ENCODE data around the gene BPIFB2.

DNA sequence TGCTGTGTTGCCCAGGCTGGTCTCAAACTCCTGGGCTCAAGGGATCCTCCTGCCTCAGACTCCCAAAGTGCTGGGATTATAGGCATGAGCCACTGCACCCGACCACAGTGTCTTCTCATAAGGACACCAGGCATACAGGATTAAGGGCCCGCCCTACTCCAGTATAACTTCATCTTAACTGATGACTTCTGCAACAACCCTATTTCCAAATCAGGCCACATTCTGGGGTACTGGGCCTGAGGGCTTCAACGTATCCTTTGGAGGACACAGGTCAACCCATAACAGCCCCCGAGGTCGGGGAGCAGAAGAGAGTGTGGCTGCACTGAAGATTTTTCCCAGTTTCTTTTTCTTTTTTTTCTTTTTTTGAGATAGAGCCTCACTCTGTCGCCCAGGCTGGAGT lies 42.9 kb upstream of the BPIFB2 start:
- TF ChIP-seq, protein P1, sequence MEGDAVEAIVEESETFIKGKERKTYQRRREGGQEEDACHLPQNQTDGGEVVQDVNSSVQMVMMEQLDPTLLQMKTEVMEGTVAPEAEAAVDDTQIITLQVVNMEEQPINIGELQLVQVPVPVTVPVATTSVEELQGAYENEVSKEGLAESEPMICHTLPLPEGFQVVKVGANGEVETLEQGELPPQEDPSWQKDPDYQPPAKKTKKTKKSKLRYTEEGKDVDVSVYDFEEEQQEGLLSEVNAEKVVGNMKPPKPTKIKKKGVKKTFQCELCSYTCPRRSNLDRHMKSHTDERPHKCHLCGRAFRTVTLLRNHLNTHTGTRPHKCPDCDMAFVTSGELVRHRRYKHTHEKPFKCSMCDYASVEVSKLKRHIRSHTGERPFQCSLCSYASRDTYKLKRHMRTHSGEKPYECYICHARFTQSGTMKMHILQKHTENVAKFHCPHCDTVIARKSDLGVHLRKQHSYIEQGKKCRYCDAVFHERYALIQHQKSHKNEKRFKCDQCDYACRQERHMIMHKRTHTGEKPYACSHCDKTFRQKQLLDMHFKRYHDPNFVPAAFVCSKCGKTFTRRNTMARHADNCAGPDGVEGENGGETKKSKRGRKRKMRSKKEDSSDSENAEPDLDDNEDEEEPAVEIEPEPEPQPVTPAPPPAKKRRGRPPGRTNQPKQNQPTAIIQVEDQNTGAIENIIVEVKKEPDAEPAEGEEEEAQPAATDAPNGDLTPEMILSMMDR (IDR thresholded peaks at IDR 0.05): no peak
- TF ChIP-seq POLR2A (IDR thresholded peaks at IDR 0.05) (no peak), EP300 (IDR thresholded peaks at IDR 0.05) (no peak), POLR2AphosphoS5 (IDR thresholded peaks at IDR 0.05) (no peak)
